Measurements from ENCODE around the gene EVI2B.
"Not testable (repeated sequence)": the region's sequence is repeated elsewhere in the genome, so short reads cannot be mapped to it uniquely, and the experiment has no call there.

Gene EVI2B

DNA sequence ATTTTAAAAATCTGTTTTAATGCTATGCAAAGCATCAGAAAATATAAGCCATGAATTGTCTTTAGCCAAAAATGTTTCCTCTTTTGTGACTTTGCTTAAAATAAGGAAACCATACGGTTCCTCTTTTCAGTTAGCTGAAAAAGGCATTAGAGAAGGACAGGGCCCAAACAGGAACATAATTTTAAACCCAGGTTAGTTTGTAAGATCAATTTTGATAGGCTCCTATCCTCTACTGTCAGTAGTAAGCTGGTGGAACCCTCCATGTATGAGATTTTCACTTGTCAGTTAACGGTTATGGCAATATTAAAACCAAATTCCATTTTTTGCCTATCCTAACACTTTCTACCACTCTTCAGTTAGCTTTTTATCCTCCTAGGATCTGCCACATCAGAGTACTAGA is 4.3 kb downstream of the EVI2B start:
- no peak for DNase-seq

- no peak for DNase-seq
Measured at GRCh38 chr17:31308372-31309334, 5.2 kb downstream of the EVI2B start.

DNA sequence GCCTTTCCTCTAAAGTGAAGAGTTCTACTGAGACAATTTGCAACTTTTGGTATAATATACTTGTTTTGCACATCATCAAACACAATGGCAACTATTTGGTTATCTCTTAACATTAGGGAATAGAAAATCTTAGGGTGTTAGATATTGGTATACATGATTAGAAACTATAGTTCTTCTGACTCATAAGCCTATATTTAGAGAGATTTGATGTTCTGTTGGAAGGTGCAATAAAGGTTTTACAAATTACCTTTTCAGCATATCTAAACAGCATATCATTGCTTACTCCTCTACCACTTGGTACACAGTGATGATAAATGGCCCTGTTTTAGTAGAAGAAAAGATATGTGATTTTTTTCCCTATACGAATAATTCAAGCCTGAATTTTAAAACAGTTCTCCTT is 6.2 kb downstream of the EVI2B start:
- no peak for DNase-seq

DNA sequence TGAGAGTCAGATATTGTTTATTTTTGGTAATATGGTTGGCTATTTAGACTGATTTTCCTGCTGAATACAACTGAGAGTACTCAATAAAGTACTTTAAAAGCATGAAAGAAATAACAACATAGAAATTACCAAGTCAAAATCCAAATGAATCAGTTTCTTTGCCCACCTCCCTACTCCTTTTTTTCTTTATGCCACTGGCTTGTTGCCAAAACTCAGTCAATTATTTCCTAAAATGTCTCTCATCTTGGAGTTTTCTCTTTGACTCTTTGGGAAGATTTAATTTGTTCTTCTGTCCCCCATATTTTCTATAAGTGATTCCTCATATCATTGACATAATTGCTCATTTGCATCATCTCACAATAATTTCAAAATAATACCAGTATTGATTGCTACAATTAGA is 14.2 kb downstream of the EVI2B start:
- no peak for DNase-seq

- no peak for DNase-seq
Measured at GRCh38 chr17:31297090-31297489, 16.8 kb downstream of the EVI2B start, which contains the start of gene OMG. OMG (minus strand) TSS chr17:31297239; CDS start chr17:31296331, 908 bp downstream.

DNA sequence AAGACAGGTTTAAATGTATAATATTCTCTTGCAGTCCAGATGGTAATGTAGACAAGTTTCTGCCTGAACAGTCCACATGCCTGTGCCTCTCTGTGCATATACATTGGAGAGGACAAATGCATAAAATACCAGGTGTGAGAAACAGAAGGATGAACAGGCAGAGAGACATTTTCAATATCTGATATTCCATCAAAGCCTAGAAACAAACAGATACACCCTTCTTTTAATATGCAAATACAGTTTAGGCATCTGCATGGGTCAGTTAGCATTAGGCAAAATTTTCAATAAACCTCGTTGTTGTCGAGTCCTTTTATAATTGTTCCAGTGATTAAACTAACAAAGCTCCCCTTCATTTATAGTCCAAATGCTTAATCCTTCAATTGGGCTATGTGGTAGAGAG is 17.7 kb downstream of the EVI2B start:
- no peak for DNase-seq

- DNase-seq = no peak
Measured at GRCh38 chr17:31295489-31295871, 18.4 kb downstream of the EVI2B start.

DNA sequence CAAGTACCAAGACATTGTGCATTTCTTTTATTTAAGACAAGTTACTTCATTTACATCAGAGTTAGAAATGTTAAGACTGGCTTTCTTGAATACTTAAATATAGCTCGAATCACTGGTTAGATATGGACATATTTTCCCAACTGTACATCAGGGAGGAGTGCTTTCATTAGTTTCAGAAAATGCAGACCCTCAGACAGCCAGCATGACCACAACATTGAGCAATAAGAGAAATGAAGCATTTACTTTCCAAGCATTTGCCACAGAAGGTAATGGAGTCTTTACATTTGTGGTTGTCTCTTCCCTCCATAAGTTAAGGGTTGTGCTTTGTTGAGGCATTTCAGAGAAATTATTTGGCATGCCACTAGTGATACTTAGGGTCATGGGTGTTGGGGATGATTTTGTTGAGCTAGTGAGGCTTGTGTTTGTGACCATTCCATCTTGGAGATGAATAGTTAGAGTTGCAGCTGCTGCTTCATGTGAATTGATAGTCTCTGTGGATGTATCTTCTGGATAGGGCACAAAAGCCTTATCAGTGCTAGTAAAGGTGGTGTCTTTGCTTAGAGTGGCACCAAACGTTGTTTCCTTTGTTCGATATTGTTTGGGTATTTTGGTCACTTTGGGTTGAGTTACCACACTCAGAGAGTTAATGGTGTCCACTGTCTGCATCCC is 18.9 kb downstream of the EVI2B start:
- DNase-seq = no peak

GRCh38 chr17:31294231-31294630 is 19.6 kb downstream of the EVI2B start:
- no peak for DNase-seq

GRCh38 chr17:31293581-31293980 is 20.3 kb downstream of the EVI2B start:
- DNase-seq = no peak

GRCh38 chr17:31291820-31292219 is 22.0 kb downstream of the EVI2B start:
- no peak for DNase-seq

DNA sequence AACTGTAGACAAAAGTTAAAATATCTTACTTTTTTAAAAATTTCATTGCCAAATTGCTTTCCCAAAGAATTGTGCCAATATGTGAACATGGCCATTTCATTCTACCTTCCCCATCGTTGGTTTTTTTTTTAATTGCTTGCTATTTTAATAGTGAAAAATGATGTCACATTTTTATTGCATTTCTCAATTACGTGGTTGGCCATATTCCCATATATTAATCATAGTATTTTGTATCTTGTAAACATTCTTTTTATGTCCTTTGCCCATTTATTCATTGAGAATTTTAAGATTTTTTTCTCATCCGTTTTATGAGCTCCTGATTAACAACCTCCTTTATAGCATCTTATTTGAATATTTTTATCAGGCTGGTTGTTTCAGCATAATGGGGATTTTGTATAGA is 24.1 kb downstream of the EVI2B start:
- DNase-seq = no peak

DNA sequence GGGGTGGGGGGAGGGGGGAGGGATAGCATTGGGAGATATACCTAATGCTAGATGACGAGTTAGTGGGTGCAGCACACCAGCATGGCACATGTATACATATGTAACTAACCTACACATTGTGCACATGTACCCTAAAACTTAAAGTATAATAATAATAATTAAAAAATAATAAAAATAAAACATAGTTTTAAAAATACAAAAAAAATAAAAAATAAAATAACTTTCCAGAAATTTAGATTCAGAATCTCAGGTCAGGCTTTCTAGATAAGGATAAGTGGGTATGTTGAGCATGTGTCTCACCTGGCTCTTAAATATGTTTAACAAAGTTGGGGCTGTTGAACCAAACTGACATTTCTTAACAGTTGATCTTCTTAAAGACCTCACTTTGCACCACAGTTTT is 25.9 kb downstream of the EVI2B start:
- not testable (repeated sequence) for DNase-seq

- no peak for DNase-seq
Measured at GRCh38 chr17:31286587-31286986, 27.3 kb downstream of the EVI2B start.

- DNase-seq = no peak
Measured at GRCh38 chr17:31283841-31284240, 30.0 kb downstream of the EVI2B start.

- no peak for DNase-seq
Measured at GRCh38 chr17:31281061-31281460, 32.8 kb downstream of the EVI2B start.

GRCh38 chr17:31279401-31279800 is 34.5 kb downstream of the EVI2B start:
- no peak for DNase-seq

DNA sequence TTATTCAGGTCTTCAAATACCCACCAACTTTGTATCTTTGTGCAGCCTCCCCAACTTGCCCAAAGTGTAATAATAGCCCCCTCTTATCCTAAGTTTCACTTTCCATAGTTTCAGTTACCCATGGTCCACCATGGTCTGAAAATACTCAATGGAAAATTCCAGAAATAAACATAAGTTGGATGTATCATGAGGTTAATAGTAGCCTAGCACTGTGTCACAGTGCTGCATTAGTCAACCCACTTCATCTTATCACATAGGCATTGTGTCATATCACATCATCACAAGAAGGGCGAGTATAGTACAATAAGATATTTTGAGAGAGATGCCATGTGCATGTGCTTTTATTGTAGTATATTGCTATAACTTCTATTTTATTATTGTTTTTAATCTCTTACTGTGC is 38.7 kb downstream of the EVI2B start:
- no peak for DNase-seq

- no peak for DNase-seq
Measured at GRCh38 chr17:31274252-31274651, 39.6 kb downstream of the EVI2B start.

DNA sequence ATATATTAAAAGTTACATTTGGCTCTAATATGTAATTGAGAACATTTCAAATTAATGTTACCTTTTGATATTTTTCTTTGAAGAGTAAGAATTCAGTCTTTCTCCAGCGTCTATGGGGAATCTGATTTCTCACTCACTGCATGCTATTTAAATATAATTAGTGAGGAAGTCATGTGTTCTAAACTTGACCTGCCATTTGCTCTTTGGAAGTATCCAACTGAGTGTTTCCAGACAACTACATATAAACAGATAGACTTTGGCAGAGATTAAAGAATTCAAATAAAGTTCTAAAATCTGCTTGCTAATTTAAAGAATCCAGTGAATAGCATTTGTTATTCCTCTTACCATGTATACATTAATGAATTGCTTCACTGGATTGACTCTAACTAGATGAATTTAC is 40.3 kb downstream of the EVI2B start:
- no peak for DNase-seq

GRCh38 chr17:31272803-31273202 is 41.1 kb downstream of the EVI2B start:
- no peak for DNase-seq

DNA sequence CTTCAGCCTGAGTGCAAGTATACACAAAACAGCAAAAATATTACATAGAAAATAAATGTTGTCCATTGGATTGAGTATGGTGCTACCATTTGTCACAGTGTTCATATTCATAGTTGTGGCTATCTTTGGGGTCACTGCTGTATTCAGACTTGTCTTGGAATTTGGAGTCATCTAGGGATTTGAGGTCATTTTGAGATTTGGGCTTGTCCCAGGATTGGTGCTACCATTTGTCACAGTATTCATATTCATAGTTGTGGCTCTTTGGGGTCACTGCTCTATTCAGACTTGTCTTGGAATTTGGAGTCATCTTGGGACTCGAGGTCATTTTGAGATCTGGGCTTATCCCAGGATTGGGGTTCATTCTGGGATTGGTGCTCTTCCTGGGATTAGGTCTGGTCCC is 41.6 kb downstream of the EVI2B start:
- no peak for DNase-seq

DNA sequence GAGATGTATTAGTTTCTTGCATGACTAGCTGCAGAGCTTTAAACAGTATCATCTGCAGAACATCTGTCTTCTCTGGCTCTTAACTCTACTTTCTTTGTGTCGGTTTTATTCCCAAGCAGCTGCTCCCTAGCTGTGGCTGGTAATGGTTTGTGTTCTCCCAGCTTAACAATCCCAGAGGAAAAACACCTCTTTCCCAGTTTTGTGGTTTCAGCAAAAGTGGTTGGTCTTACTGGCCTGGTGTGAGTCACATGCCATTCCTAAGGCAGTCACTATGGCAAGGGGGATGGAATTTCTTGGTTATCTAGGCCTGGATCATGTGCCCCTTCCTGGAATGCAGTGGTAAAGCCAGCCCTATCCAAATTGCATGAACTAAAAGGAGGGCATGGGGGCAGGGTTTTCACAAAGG is 44.3 kb downstream of the EVI2B start:
- peak in 1 of 2 experiments; percentile 36 for DNase-seq

GRCh38 chr17:31269036-31269577 is 44.7 kb downstream of the EVI2B start:
- DNase-seq = no peak

Measured in NCI-H524 (cell line).